ENCODE data around the gene NPAS3.

NPAS3 gene

DNA sequence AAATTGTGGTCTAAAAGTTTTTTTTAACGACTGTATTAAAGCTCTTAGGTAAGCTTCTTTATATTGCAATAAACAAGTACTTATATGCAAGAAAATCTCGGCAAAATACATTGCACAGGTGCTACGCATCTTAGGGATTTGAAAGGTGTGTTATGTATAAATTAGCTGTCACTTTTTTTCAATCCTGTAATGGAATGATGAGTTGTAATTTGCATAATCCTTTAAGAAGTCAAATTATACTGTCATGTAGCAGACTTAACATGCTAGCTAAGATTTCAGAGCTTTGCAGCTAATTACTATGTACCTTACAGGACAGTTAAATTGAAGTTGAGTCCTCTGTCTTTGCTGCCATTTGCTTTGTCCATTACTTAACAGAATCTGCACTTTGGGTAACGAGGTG lies 117.5 kb downstream of the NPAS3 start:
- Histone ChIP-seq H3K27ac (replicated peaks) (no peak overlapping the region), H3K4me3 (replicated peaks; ENCODE audit: insufficient read depth, low read length) (no peak overlapping the region), H3K27me3 (ENCODE audit: insufficient read depth, poor library complexity, severe bottlenecking) (no peaks in the 10 kb centered on the region)
- no peak for TF ChIP-seq REST (IDR thresholded peaks at IDR 0.05; ENCODE audit: insufficient replicate concordance, low read depth)
- TF ChIP-seq CTCF (IDR thresholded peaks at IDR 0.05; ENCODE audit: insufficient read depth, low read length): no peak
- no peak for TF ChIP-seq GABPA (IDR thresholded peaks at IDR 0.05; ENCODE audit: low read depth)
- TF ChIP-seq SPI1 (IDR thresholded peaks at IDR 0.05; ENCODE audit: borderline replicate concordance, low read depth): no peak
- no peak for TF ChIP-seq POLR2AphosphoS5 (IDR thresholded peaks at IDR 0.05; ENCODE audit: low read depth)
- no peak for DNase-seq (ENCODE audit: low read depth in 1 of 2, low spot score in 1 of 2)

DNA sequence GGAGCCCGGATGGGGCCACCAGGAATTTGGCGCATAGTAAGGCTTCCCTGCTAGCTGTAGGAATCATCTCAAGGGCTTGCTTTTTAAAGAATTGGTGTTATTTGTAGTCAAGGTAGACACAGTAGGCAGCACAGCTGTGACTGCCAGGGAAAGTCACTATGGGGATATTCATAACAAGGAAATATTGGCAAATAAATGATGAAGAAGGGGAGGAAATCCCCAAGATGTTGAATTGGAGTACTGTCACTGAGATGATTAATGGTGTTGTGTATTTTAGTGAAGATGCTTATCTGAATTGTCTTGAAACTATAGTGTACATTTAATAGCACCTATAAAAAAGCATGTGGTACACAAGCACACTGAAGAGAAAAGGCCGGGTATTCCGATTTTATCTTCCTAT lies 118.9 kb downstream of the NPAS3 start:
- TF ChIP-seq CTCF (IDR thresholded peaks at IDR 0.05; ENCODE audit: insufficient read depth, low read length): no peak
- TF ChIP-seq REST (IDR thresholded peaks at IDR 0.05; ENCODE audit: insufficient replicate concordance, low read depth): no peak
- no peak for TF ChIP-seq POLR2AphosphoS5 (IDR thresholded peaks at IDR 0.05; ENCODE audit: low read depth)
- no peak for TF ChIP-seq GABPA (IDR thresholded peaks at IDR 0.05; ENCODE audit: low read depth)
- no peak for TF ChIP-seq SPI1 (IDR thresholded peaks at IDR 0.05; ENCODE audit: borderline replicate concordance, low read depth)
- DNase-seq (ENCODE audit: low read depth in 1 of 2, low spot score in 1 of 2): no peak
- Histone ChIP-seq H3K4me3 (replicated peaks; ENCODE audit: insufficient read depth, low read length) (no peak overlapping the region), H3K27ac (replicated peaks) (no peak overlapping the region), H3K27me3 (ENCODE audit: insufficient read depth, poor library complexity, severe bottlenecking) (no peaks in the 10 kb centered on the region)

DNA sequence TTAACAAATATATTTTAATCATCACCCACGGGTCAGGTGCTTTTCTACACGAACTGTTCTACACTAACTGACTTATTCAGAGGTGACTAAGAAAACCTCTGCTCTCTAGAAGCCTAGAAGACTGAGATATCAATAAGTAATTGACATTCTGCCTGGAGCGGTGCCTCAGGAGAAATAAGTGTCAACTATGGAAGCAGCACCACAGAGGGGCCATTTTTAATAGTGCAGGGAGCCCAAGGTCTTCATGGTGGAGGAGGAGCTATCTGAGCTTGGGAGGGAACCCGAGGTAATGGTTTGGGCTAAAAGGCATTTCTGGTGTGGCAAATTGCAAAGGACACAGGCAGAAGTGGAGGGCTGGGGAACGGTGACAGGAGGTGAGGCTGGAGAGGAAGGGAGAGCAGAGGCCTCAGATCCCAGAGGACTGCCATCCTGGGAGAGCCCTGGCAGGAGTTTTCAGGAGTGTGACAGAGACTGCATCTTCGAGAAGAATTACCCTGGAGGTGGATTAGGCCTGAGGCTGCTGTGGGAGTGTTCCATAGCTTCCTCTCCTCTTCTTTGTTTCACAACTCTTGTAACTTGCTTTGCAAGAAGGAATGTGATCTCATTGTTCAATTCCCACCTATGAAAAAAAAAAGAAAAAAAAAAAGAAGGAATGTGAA lies 123.1 kb downstream of the NPAS3 start:
- DNase-seq (ENCODE audit: low read depth in 1 of 2, low spot score in 1 of 2): no peak
- Histone ChIP-seq H3K27me3 (ENCODE audit: insufficient read depth, poor library complexity, severe bottlenecking) (no peaks in the 10 kb centered on the region), H3K27ac (replicated peaks) (no peak overlapping the region), H3K4me3 (replicated peaks; ENCODE audit: insufficient read depth, low read length) (no peak overlapping the region)
- TF ChIP-seq POLR2AphosphoS5 (IDR thresholded peaks at IDR 0.05; ENCODE audit: low read depth) (no peak), GABPA (IDR thresholded peaks at IDR 0.05; ENCODE audit: low read depth) (no peak), CTCF (IDR thresholded peaks at IDR 0.05; ENCODE audit: insufficient read depth, low read length) (no peak), REST (IDR thresholded peaks at IDR 0.05; ENCODE audit: insufficient replicate concordance, low read depth) (no peak), SPI1 (IDR thresholded peaks at IDR 0.05; ENCODE audit: borderline replicate concordance, low read depth) (no peak)

All from HL-60 (cell line).